Measurements from ENCODE around the gene HPRT1.

HPRT1 gene

GRCh38 chrX:134524181-134524580 is 64.2 kb downstream of the HPRT1 start:
- H3K4me3 ChIP-seq (replicated peaks; ENCODE audit: low read depth, low read length) = no peak overlapping the region
- DNase-seq (ENCODE audit: extremely low read depth, low read depth) = no peak
- no peak for TF ChIP-seq CTCF (IDR thresholded peaks at IDR 0.05; ENCODE audit: low read depth, low read length, missing control alignments)

- no peak for TF ChIP-seq CTCF (IDR thresholded peaks at IDR 0.05; ENCODE audit: low read depth, low read length, missing control alignments)
- H3K4me3 ChIP-seq (replicated peaks; ENCODE audit: low read depth, low read length) = no peak overlapping the region
- DNase-seq (ENCODE audit: extremely low read depth, low read depth) = no peak
Observed at GRCh38 chrX:134525086-134525792, 65.3 kb downstream of the HPRT1 start.

DNA sequence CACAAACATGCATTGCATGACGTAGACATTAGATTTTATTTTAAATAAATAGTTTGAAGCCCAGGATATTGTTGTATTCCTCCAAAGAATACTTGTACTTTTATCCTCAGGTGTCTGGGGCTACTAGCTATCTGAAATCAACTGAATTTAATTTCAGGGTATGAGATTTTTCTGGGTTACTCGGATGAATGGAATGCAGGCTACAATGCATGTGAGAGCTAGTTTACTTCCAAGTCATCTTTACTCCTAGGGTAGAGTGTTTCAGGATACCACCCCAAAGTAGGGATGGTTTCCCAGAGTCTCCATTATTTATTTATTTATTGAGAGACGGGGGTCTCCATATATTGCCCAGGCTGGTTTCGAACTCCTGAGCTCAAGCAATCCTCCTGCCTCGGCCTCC is 66.4 kb downstream of the HPRT1 start:
- no peak for DNase-seq (ENCODE audit: extremely low read depth, low read depth)
- no peak for TF ChIP-seq CTCF (IDR thresholded peaks at IDR 0.05; ENCODE audit: low read depth, low read length, missing control alignments)
- no peak overlapping the region for H3K4me3 ChIP-seq (replicated peaks; ENCODE audit: low read depth, low read length)

DNA sequence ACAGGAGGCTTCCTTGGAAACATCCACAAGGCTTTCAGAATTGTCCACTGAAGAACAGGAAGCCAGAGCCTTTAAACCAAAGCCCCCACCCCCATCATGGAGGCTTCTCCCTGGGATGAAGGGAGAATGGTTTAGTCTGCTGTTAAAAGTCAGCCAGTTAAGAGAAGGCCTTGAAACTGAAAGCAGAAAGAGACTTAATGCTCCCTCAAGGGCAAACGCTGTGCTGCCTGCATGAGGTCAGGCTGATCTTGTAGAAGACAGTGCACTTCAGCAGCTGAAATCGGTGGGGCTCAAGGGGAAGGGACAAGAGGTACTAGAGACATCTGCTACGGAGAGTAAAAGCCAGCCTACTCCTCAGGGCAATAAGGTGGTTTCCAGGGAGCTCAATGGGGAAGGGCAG is 69.0 kb downstream of the HPRT1 start:
- DNase-seq (ENCODE audit: extremely low read depth, low read depth) = no peak
- TF ChIP-seq CTCF (IDR thresholded peaks at IDR 0.05; ENCODE audit: low read depth, low read length, missing control alignments) = no peak
- H3K4me3 ChIP-seq (replicated peaks; ENCODE audit: low read depth, low read length) = no peak overlapping the region

DNA sequence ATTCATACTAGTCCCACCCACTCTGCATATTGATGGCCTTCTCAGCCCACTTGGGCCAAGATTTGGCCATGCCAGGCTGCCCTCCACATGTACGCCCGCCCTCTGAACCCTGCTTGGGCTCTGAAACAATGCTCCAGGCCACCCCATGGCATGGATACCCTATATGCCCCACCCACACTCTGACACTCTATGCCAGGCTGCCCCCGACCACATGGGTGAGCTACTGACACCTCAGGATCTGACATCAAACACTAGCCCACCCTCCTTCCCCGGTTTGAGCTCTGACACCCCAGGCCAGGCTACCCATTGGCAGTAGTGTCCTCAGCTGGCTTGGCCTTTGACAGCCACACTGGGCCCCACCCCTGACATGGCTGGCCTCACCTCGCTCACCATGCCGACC is 69.5 kb downstream of the HPRT1 start:
- no peak for TF ChIP-seq CTCF (IDR thresholded peaks at IDR 0.05; ENCODE audit: low read depth, low read length, missing control alignments)
- no peak overlapping the region for H3K4me3 ChIP-seq (replicated peaks; ENCODE audit: low read depth, low read length)
- no peak for DNase-seq (ENCODE audit: extremely low read depth, low read depth)

- no peak for DNase-seq (ENCODE audit: extremely low read depth, low read depth)
- TF ChIP-seq CTCF (IDR thresholded peaks at IDR 0.05; ENCODE audit: low read depth, low read length, missing control alignments) = no peak
- no peak overlapping the region for H3K4me3 ChIP-seq (replicated peaks; ENCODE audit: low read depth, low read length)
Observed at GRCh38 chrX:134530845-134531244, 70.9 kb downstream of the HPRT1 start.

DNA sequence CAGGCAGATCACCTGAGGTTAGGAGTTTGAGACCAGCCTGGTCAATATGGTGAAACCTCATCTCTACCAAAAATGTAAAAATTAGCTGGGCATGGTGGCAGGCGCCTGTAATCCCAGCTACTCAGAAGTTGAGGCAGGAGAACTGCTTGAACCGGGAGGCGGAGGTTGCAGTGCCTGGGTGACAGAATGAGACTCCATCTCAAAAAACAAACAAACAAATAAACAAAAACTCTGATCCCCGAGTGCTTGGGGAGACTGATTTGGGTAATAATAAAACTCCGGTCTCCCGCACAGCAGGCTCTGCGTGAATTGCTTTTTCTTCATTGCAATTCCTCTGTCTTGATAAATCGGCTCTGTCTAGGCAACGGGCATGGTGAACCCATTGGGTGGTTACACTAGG is 73.4 kb downstream of the HPRT1 start:
- DNase-seq (ENCODE audit: extremely low read depth, low read depth) = no peak
- TF ChIP-seq CTCF (IDR thresholded peaks at IDR 0.05; ENCODE audit: low read depth, low read length, missing control alignments) = no peak
- no peak overlapping the region for H3K4me3 ChIP-seq (replicated peaks; ENCODE audit: low read depth, low read length)
